Tibial nerve (tissue), 4 donors: Measurements from ENCODE around the gene ASPSCR1. TPM values are rescaled to one million over a fixed set of nuclear protein-coding genes. Genes with fewer than 3 reads are reported as not detected.

Experiments
- DNase-seq, 2 donors: peaks; one replicate each; pipeline ENCODE4 v3.0.0-alpha.2; 2019; ENCODE audit warnings: low spot score in 2 of 2
- H3K27ac ChIP-seq, 4 donors: fragments of 200-600 bp; sonication (generic) in 3 of 4; one replicate each; pipeline ENCODE4 v1.5.1; 2017 to 2019; ENCODE audit warnings: mild to moderate bottlenecking in 1 of 4
- H3K27me3 ChIP-seq, 2 donors: fragments of 200-600 bp; sonication (generic) in 1 of 2; one replicate each; pipeline versions ENCODE4 v1.5.1 to v1.6.0; 2017 to 2019
- H3K36me3 ChIP-seq, 3 donors: fragments of 200-600 bp; sonication (generic); one replicate each; pipeline ENCODE4 v1.5.1; 2018 to 2019
- H3K4me1 ChIP-seq, 4 donors: fragments of 200-600 bp; sonication (generic) in 3 of 4; one replicate each; pipeline ENCODE4 v1.5.1; 2017 to 2019
- H3K4me3 ChIP-seq, 4 donors: fragments of 200-600 bp; sonication (generic) in 3 of 4; one replicate each; pipeline ENCODE4 v1.5.1; 2017 to 2019; ENCODE audit warnings: mild to moderate bottlenecking in 1 of 4, moderate library complexity in 1 of 4
- H3K9me3 ChIP-seq, 4 donors: fragments of 200-600 bp; sonication (generic) in 3 of 4; one replicate each; pipeline ENCODE4 v1.5.1; 2017 to 2019
- CTCF ChIP-seq, 5 experiments: fragments of 200-600 bp in 3 of 5; fragments of 450-650 bp in 2 of 5; sonication (generic) in 3 of 5; IDR thresholded peaks; one replicate each; pipeline ENCODE4 v1.5.1; 2016 to 2019; ENCODE audit warnings: antibody characterized with exemption in 5 of 5, mild to moderate bottlenecking in 3 of 5, moderate library complexity in 2 of 5
- EP300 ChIP-seq, 2 donors: sonication (generic); formaldehyde crosslinking; IDR thresholded peaks; one replicate each; pipeline ENCODE4 v1.6.1; 2017; ENCODE audit warnings: antibody characterized with exemption in 2 of 2, mild to moderate bottlenecking in 1 of 2
- POLR2A ChIP-seq, 2 donors: fragments of 450-650 bp; IDR thresholded peaks; one replicate each; pipeline ENCODE4 v1.6.1; 2017; ENCODE audit warnings: antibody characterized with exemption in 2 of 2, mild to moderate bottlenecking in 2 of 2, moderate library complexity in 2 of 2
- WGBS, 2 donors: methylation state at CpG; one replicate each; pipeline ENCODE4 v1.1.5; 2018; 5-methylcytosine and 5-hydroxymethylcytosine counted together
- total RNA-seq, 4 donors: library from RNA; depleted of rRNA; stranded (reverse); fragments of >200 nt; gene quantifications; one replicate each; pipeline ENCODE4 v1.1.0, GENCODE V29; 2016

ASPSCR1 gene
- total RNA-seq, 4 donors from 2014 or later: 32.9 to 82.8 (median 55.6) TPM

GRCh38 chr17:82022310-82022980, 45.0 kb downstream of the ASPSCR1 start, which contains the start of gene CENPX:
Gene CENPX (minus strand): TSS chr17:82022878. CDS start chr17:82022861, 17 bp downstream.
- TF ChIP-seq POLR2A (IDR thresholded peaks at IDR 0.05) (peak in 1 of 2 donors; percentile 44), EP300 (IDR thresholded peaks at IDR 0.05) (peak in 1 of 2 donors; percentile 36), CTCF (IDR thresholded peaks at IDR 0.05) (no peak)
- peaks cover 0 to 56% (median 21%) of the 10 kb centered on the region in 4 donors for H3K4me1 ChIP-seq
- H3K36me3 ChIP-seq: peaks cover 0 to 36% (median 0%) of the 10 kb centered on the region in 3 donors
- no peaks in the 10 kb centered on the region for H3K27me3 ChIP-seq
- DNase-seq: no peak
- WGBS, 2 donors: 0% methylated on average over 34 to 57 of the region's 64 CpGs
- peak within 1 kb of the TSS in 3 of 4 donors; percentile 80 to 87 (median 86) for H3K27ac ChIP-seq
- H3K9me3 ChIP-seq: no peaks in the 10 kb centered on the region
- peak within 1 kb of the TSS; percentile 75 to 99 (median 84) for H3K4me3 ChIP-seq

- peak; percentile 100 for DNase-seq
- Histone ChIP-seq H3K27ac (peak within 1 kb of the TSS in 3 of 4 donors; percentile 80 to 87 (median 86)), H3K9me3 (no peaks in the 10 kb centered on the region), H3K4me1 (peaks cover 0 to 56% (median 21%) of the 10 kb centered on the region in 4 donors), H3K4me3 (peak within 1 kb of the TSS; percentile 75 to 99 (median 84)), H3K36me3 (peaks cover 0 to 36% (median 0%) of the 10 kb centered on the region in 3 donors), H3K27me3 (no peaks in the 10 kb centered on the region)
- 0 to 1% methylated on average over 18 to 32 of the region's 42 CpGs for WGBS, 2 donors
- peak in 1 of 5 experiments; percentile 52 for TF ChIP-seq CTCF (IDR thresholded peaks at IDR 0.05)
- peak in 1 of 2 donors; percentile 57 for TF ChIP-seq EP300 (IDR thresholded peaks at IDR 0.05)
- TF ChIP-seq POLR2A (IDR thresholded peaks at IDR 0.05): no peak
Observed at GRCh38 chr17:82022981-82023446, 45.6 kb downstream of the ASPSCR1 start, which contains the start of gene LRRC45. Gene LRRC45 (plus strand): TSS chr17:82023305. CDS start chr17:82023644, 339 bp downstream.

GRCh38 chr17:82023447-82024241, 46.2 kb downstream of the ASPSCR1 start:
- WGBS, 2 donors: 4 to 13% methylated on average over 3 to 36 of the region's 55 CpGs

GRCh38 chr17:82024859-82025258, 47.4 kb downstream of the ASPSCR1 start:
- no peak for TF ChIP-seq POLR2A (IDR thresholded peaks at IDR 0.05)
- TF ChIP-seq EP300 (IDR thresholded peaks at IDR 0.05): no peak
- TF ChIP-seq CTCF (IDR thresholded peaks at IDR 0.05): no peak
- H3K27me3 ChIP-seq: no peaks in the 10 kb centered on the region
- H3K4me3 ChIP-seq: no peak overlapping the region
- WGBS, 2 donors: 93 to 96% methylated on average over 13 to 15 of the region's 17 CpGs
- H3K36me3 ChIP-seq: peaks cover 0 to 35% (median 0%) of the 10 kb centered on the region in 3 donors
- peaks cover 0 to 51% (median 21%) of the 10 kb centered on the region in 4 donors for H3K4me1 ChIP-seq
- no peak for DNase-seq
- no peak overlapping the region for H3K27ac ChIP-seq
- no peaks in the 10 kb centered on the region for H3K9me3 ChIP-seq

More at GRCh38 chr17:82023447-82024241, 46.2 kb downstream of the ASPSCR1 start:
- Histone ChIP-seq H3K9me3 (no peaks in the 10 kb centered on the region), H3K27me3 (no peaks in the 10 kb centered on the region), H3K36me3 (peaks cover 0 to 36% (median 0%) of the 10 kb centered on the region in 3 donors), H3K4me3 (peak overlapping the region; percentile 73 to 99 (median 76)), H3K4me1 (peaks cover 0 to 56% (median 21%) of the 10 kb centered on the region in 4 donors), H3K27ac (peak overlapping the region in 2 of 4 donors; percentile 52 to 70)
- DNase-seq: no peak
- TF ChIP-seq CTCF (IDR thresholded peaks at IDR 0.05) (no peak), EP300 (IDR thresholded peaks at IDR 0.05) (no peak), POLR2A (IDR thresholded peaks at IDR 0.05) (no peak)
